Pulmonary artery endothelial cell (primary cell): ENCODE measurements around the gene DENND6B. TPM values are rescaled to one million over a fixed set of nuclear protein-coding genes. Genes with fewer than 3 reads are reported as not detected.
"Not testable (repeated sequence)": the region's sequence is repeated elsewhere in the genome, so short reads cannot be mapped to it uniquely, and the experiment has no call there.

Experiments used
- DNase-seq: peaks from one replicate; pipeline ENCODE4 v3.0.0-alpha.2; 2011; ENCODE audit warnings: low read depth, low spot score
- total RNA-seq: library from RNA; depleted of rRNA; stranded (reverse); fragments of >200 nt; gene quantifications from 2 replicates; pipeline ENCODE4 v1.2.3, GENCODE V29; 2014

The DENND6B gene
- 1.1 and 1.3 TPM in 2 replicates for total RNA-seq

DNA sequence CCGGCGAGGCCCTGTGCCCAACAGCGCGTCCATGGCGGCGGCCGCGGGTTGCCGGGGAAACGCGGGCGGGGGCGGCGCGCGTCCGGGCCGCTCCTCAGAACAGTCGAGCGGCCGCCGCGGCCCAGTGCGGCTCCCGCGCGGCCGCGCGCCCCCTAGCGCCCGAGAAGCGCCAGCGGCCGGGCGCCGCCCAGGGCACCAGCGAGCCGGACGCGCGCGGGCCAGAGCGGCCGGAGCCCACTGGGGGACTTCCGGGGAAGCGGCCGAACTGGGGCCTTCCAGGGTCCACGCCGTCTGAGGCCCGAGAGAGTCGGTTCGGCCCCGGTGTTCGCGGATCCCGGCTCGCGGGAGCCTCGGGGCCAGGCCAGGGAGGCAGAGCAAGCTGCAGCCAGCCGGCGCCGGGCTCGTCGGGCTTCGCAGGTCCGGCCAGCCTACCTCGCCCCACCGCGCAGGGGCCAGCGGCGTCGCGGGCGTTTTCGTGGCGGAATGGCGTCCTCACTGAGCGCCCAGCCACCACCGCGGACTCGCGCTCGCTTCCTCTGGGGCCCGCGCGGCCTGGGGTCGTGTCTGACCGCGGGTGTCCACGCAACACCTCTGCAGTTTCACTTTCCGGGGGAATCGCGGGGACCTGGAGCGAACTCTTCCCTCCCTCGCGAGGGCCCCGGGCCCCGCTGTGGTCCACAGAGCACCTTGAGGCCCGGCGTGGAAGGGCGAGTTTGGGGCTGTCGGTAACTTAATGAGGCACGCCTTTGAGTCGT, at the start of gene DENND6B:
DENND6B (minus strand) TSS at position 57 of the 755 bp plus-strand sequence; CDS start at position 33, 24 bp downstream.
- no peak for DNase-seq

DNA sequence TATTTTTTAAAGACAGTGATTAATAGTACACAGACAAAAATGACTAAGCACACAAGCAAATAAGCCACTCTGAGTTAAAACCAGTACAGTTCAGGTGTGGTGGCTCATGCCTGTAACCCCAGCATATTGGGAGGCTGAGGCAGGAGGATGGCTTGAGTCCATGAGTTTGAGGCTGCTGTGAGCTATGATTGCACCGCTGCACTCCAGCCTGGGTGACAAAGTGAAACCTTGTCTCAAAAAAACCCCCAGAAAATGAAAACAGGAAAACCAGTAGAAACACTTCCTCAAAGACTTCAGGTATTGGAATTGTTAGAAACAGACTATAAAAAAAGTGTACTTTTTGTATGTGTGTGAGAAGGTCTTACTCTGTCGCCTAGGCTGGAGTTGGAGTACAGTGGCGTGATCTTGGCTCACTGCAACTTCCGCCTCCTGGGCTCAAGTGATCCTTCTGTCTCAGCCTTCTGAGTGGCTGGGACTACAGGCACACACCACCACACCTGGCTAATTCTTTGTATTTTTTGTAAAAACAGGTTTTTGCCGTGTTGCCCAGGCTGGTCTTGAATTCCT, 49.4 kb upstream of the DENND6B start:
- DNase-seq = no peak

- no peak for DNase-seq
These were observed 44.4 kb upstream of the DENND6B start for GRCh38 chr22:50371101-50371648.

DNA sequence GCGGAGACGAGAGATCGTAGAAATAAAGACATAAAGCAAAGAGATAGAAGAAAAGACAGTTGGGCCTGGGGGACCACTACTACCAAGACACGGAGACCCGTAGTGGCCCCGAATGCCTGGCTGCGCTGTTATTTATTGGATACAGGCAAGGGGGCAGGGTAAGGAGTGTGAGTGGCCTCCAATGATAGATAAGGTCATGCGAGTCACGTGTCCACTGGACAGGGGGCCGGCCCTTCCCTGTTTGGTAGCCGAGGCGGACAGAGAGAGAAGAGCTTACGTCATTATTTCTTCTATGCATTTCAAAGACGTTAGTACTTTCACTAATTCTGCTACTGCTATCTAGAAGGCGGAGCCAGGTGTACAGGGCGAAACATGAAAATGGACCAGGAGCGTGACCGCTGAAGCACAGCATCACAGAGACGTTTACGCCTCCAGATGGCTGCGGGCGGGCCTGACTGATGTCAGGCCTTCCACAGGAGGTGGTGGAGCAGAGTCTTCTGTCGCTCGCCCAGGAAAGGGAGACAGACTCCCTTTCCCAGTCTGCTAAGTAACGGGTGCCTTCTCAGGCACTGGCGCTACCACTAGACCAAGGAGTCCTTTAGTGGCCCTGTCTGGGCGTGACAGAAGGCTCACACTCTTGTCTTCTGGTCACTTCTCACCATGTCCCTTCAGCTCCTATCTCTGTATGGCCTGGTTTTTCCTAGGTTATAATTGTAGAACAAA, 41.1 kb upstream of the DENND6B start:
- DNase-seq = no peak

DNA sequence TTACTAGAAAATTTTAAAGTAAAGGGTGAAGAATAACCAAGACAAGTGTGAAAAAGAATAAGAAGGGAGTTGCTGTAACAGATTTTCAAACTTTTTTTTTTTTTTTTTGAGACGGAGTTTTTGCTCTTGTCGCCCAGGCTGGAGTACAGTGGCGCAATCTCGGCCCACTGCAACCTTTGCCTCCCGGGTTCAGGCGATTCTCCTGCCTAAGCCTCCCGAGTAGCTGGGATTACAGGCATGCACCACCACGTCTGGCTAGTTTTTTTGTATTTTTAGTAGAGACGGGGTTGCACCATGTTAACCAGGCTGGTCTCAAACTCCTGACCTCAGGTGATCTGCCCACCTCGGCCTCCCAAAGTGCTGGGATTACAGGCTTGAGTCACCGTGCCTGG, 37.0 kb upstream of the DENND6B start:
- not testable (repeated sequence) for DNase-seq

DNA sequence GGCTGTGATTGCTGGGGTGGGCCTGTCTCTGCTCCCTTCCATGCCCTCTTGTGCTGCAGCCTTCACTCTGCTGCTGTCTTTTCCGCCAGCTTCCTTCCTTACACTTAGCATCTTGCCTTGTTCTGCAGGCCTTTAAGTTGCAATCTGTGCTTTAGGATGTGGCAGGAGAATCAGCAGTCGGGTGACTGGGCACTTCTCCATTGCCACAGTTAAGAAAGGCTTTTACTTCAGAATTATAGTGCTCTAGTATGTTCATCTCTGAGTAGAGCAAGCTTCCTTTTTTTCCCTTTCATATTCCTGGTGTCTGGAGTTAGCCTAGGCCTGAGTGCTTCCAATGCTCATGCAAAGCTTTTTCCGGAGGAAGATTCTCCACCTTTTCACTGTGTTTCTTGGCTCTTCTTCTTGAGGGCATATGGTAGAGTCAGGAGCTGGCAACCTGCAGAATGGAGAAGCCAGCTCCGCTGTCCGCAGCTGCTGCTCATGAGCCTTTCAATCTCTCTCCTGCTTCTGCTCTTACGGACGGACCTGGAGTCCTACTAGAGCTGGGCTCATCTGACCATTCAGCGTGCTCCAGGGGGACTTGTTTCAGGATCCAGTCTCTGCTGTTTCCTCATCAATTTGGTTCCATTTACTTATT, 36.5 kb upstream of the DENND6B start:
- DNase-seq = no peak

- no peak for DNase-seq
These were observed 34.9 kb upstream of the DENND6B start for GRCh38 chr22:50361688-50362087.

- no peak for DNase-seq
These were observed 34.4 kb upstream of the DENND6B start for GRCh38 chr22:50361222-50361621.

DNA sequence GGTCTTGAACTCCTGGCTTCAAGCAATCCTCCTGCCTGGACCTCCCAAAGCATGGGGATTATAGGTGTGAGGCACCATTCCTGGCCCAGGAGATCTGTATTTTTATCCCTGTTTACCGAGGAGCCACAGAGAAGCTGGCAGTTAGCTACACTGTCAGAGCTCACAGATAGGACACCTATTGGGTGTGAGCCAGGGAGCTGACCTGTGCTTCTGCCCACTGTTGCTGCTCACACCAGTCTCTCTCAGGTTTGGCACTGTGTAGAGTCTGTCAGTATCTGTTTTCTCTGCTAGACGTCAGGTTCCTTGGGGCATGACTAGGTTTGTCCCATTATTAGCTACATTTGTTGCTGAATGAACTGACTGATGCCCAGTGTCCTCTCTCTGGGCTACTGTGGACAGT, 33.8 kb upstream of the DENND6B start:
- DNase-seq = no peak

- no peak for DNase-seq
These were observed 30.9 kb upstream of the DENND6B start for GRCh38 chr22:50357756-50358155.

- DNase-seq = no peak
These were observed 30.4 kb upstream of the DENND6B start for GRCh38 chr22:50357222-50357621.

- no peak for DNase-seq
These were observed 29.4 kb upstream of the DENND6B start for GRCh38 chr22:50356186-50356585.

GRCh38 chr22:50348058-50348457, 21.2 kb upstream of the DENND6B start:
- DNase-seq = no peak

GRCh38 chr22:50347157-50347556, 20.3 kb upstream of the DENND6B start:
- no peak for DNase-seq

DNA sequence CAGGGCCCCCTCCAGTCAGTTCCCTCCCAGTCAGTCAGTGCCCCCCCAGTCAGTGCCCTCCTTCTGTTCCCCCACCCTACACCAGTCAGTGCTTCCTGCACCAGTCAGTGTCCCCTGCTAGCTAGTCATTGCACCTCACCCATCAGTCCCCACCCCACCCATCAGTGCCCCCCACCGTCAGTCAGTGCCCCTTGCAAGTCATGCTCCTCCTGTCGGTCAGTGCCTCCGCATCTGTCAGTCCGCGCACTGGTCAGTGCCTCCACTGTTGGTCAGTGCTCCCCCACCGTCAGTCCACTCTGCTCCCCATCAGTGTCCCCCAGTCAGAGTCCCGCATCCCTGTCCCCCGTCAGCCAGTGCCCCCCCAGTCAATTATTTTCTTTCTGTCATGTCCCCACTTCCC, 19.7 kb upstream of the DENND6B start:
- DNase-seq = no peak

- DNase-seq = no peak
These were observed 16.7 kb upstream of the DENND6B start for GRCh38 chr22:50343541-50343935.

- no peak for DNase-seq
These were observed 16.1 kb upstream of the DENND6B start, which contains the start of gene PPP6R2 for GRCh38 chr22:50342651-50343540. PPP6R2 (plus strand) TSS chr22:50343327; CDS start chr22:50393909, 50,582 bp downstream.

GRCh38 chr22:50341977-50342650, 15.3 kb upstream of the DENND6B start:
- DNase-seq = peak; percentile 32

DNA sequence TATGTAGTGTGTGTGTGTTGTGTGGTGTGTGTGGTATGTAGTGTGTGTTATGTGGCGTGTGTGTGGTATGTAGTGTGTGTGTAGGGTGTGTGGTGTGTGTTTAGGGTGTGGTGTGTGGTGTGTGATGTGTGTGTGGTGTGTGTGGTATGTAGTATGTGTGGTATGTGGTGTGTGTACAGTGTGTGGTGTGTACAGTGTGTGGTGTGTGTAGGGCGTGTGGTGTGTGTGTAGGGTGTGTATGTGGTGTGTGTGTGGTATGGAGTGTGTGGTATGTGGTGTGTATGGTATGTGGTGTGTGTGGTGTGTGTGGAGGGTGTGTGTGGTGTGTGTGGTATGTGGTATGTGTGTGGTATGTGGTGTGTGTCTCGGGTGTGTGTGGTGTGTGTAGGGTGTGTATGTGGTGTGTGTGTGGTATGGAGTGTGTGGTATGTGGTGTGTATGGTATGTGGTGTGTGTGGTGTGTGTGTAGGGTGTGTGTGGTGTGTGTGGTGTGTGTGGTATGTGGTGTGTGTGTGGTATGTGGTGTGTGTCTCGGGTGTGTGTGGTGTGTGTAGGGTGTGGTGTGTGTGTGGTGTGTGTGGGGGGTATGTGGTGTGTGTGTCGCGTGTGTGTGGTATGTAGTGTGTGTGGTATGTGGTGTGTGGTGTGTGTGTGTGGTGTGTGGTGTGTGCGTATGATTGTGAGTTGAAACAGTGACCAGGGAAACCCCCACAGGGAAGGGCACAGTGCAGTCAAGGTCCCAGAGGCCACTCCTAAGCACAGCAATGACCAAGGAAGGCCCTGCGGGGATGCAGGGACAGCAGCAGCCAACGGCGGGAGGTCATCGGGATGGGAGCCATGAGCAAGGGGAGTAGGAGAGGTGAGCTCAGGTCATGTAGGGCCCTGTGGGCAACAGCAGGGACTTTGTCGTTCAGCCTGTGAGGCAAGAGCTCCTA, 13.4 kb upstream of the DENND6B start:
- DNase-seq = no peak
